Activated CD4-positive, alpha-beta T cell treated with anti-CD3 and anti-CD28 coated beads, Interleukin-2, amount 50 U/mL, for 4 hours (primary cell): ENCODE data around the gene PLA2G4C.
"Not testable (repeated sequence)": the region's sequence is repeated elsewhere in the genome, so short reads cannot be mapped to it uniquely, and the experiment has no call there.

ENCODE experiments used
- DNase-seq, 2 experiments: peaks; one replicate each; pipeline ENCODE4 v3.0.0-alpha.2; 2020

PLA2G4C gene

DNA sequence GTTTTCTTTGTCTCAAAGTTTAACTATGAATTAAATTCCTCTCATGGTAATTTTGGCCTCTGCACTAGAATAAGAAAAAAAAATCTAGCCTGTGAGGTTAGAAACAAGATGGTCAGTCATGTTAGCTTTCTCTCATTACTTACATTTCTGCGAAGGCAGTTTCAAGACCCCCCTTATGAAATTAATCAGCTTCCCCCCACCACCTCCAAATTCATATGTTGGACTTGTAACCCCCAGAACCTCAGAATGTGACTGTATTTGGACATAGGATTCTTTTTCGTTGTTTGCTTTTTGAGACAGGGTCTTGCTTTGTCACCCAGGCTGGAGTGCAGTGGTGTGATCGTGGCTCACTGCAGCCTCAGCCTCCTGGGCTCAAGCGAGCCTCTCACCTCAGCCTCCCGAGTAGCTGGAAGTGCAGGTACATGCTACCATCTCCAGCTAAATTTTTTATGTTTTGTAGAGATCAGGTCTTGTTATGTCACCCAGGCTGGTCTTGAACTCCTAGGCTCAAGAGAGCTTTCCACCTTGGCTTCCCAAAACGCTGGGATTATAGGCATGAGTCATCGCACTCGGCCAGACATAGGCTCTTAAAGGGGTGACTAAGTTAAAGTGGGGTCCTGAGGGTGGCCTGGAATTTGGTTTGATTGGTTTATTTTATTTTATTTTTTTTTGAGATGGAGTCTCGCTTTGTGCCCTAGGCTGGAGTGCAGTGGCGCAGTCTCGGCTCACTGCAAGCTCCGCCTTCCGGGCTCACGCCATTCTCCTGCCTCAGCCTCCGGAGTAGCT, 1.4 kb downstream of the PLA2G4C start:
- DNase-seq: no peak

DNA sequence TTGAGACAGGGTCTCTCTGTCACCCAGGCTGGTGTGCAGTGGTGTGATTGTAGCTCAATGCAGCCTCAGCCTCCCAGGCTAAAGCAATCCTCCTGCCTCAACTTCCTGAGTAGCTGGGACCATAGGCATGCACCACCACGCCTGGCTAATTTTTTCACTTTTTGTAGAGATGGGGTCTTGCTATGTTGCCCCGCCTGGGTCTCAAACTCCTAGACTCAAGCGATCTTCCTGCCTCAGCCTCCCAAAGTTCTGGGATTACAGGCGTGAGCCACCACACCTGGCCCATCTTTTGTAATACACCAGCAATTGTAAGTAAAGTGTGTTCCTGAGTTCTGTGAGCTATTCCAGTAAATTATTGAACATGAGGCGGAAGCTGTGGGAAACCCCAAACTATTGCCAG, 6.7 kb downstream of the PLA2G4C start:
- no peak for DNase-seq

- DNase-seq: no peak
Observed at GRCh38 chr19:48102870-48103751, 7.5 kb downstream of the PLA2G4C start.

- no peak for DNase-seq
Observed at GRCh38 chr19:48095612-48096175, 14.9 kb downstream of the PLA2G4C start.

- no peak for DNase-seq
Observed at GRCh38 chr19:48094855-48095203, 15.8 kb downstream of the PLA2G4C start.

DNA sequence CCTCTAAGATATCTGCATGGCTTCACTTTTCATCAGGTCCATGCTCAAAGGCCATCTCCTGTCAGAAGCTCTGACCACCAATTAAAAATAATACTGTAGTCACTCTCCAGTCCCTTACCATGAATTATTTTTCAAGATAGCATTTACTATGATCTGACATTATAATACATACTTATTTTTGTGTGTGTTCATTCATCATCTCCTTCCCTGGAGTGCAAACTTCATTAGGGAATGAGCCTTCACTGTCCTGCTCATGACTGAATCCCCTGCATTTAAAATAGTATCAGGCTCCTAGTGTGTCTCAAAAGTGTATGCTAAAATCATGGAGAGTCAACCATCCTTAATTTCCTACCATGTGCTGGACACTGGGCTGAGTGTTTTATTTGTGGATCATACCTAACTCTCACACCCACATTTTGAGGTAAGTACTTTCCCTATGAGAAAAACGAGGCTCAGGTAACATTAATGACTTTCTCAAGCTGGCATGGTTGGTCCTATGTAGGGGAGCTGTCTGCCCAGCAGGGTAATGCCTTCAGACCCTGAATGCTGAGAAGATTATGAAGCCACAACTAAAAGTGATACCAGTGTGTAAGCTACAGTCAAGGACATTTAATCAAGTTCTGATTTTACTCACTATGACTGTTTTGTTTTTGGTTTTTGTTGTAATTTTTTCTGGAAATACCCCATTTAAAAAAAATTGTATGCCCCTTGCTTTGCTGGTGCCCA, 16.3 kb downstream of the PLA2G4C start:
- DNase-seq: no peak

DNA sequence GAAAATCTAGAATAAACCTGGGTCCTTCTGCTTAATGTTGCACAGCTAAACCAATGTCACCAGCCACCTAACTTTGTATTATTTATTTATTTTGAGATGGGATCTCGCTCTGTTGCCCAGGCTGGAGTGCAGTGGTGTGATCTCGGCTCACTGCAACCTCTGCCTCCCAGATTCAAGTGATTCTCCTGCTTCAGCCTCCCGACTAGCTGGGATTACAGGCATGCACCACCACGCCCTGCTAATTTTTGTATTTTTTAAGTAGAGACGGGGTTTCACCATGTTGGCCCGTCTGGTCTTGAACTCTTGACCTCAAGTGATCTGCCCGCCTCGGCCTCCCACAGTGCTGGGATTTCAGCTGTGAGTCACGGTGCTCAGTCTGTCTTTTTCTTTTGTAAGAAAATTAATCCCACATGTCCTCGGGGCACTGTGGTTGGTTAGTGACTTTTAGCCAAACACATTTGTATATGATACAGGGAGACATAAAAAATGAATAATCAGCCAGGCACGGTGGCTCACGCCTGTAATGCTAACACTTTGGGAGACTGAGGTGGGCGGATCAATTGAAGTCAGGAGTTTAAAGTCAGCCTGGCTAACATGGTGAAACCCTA, 19.4 kb downstream of the PLA2G4C start:
- not testable (repeated sequence) for DNase-seq

GRCh38 chr19:48090281-48090802, 20.3 kb downstream of the PLA2G4C start:
- no peak for DNase-seq

DNA sequence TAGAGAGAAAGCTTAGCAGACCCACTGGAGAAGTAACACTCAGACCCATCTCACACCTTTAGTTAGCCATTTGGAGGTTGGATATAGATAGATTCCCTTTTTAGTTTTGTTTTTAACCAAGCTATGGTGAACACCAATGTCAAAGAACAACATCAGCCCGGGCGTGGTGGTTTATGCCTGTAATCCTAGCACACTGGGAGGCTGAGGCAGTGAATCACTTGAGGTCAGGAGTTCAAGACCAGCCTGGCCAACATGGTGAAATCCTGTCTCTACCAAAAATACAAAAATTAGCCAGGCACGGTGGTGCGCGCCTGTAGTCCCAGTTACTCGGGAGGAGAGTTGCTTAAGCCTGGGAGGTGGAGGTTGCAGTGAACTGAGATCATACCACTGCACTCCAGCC, 21.6 kb downstream of the PLA2G4C start:
- not testable (repeated sequence) for DNase-seq

DNA sequence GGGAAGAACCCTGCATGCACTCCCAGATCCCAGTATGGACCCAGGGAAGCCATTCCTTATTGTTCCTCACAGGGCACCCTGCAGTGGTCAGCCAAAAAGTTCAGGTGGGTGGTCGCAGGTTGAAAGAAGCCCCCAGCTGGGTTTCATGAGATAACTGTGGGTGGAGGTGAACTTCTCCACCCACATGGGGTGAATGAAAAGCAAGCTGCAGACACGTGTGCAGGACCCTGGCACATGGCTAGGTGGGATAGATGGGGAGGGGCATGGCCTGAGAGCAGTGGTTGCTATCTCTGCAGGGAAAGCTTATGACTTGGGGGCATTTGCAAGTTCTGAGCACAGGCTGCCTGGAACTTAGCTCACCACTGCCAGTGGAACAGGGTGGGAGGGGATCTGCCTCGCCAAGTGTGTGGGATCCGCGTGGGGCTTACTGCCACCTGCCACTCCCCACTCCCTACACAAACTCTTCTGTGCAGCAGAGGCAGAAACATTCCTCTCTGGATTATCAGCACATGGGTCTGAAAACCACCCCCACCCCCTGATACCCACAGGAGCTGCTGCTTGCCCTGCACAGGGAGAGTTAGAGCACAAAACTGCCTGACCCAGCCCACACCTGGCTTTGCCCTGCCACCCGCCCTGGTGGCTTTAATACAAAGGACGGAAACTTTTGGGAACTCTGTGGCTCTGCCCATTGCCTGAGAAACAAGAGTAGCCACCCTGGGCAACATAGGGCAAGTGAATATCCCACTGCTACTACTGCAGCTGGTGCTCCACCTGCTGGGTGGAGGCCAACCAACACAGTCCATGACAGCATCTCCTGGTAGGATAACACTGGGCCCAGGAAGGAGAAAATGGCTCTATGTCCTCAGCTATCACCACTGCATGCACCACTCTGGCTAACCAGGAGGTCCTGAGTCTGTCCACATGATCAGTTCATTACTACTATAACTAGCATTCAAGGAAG, 24.4 kb downstream of the PLA2G4C start:
- no peak for DNase-seq

GRCh38 chr19:48085076-48085475, 25.5 kb downstream of the PLA2G4C start:
- DNase-seq: no peak

DNA sequence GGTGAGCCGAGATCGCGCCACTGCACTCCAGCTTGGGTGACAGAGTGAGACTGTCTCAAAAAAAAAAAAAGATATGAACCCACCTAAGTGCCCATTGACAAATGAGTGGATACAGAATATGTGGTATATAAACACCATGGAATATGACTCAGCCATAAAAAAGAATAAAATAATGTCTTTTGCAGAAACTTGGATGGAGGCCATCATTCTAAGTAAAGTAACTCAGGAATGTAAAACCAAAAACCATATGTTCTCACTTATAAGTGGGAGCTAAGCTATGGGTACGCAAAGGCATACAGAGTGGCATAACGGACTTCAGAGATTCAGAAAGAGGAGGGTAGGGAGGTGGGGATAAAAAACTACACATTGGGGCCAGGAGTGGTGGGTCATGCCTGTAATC, 29.5 kb downstream of the PLA2G4C start:
- DNase-seq: no peak

- DNase-seq: not testable (repeated sequence)
Observed at GRCh38 chr19:48070177-48070769, 40.3 kb downstream of the PLA2G4C start.

- DNase-seq: no peak
Observed at GRCh38 chr19:48069435-48069834, 41.2 kb downstream of the PLA2G4C start.

DNA sequence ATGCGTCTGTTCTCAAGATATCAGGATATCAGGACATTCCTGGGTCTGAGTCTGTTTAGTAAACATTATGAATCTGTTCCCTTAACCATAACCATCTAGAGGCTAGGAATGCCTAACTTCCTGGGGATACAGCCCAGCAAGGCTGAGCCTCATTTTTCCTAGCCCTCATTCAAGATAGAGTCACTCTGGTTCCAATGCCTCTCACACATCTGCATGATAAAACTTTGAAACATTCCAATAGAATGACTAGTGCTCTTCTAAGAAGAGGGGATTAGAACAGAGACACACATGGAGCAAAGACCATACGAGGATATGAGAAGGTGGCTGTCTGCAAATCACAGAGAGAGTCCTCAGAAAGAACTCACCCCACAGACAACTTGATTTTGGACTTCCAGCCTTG, 46.1 kb downstream of the PLA2G4C start:
- DNase-seq: no peak

DNA sequence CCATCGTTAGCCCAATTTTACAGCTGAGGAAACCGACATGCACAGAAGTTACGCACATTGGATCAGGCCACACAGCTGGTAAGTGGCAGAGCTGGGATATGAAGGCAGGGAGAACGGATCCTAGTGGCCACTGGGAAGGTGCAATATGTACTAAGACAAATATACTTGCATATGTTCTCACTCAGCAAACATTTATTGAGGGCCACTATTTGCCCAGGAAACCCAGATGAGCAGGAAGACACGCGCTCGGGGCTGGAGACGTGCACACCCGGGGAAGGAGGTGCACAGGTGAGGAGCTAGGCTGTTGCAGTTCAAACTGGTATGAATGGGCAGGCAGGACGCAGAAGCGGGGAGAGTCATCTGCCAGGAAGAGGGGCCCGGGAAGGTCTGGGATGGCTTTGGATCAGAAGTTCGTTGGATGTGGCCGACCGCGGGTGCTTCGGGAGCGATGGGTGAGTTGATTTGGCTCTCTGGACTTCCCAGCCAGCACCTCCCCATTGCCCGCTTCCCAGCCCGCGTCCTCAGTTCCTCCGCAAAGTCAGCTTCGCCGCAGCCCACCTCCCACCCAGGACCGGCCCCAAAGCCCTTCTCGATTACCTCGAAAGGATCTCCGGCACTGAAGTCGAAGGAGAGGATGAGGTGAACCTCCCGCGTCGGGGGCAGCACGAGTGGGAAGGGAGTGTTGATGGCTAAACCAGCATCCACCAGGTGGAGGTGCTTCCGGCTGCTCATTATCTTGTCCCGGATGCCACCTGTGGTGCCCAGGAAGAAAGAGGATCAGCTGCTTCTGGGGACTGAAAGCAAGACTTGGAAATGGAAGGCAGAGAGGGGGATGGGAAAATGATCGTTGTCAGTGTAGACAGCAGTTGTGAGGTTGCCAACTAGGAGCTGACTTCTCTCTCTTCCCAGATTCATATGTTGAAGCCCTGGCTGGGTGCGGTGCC, 48.9 kb downstream of the PLA2G4C start:
- DNase-seq: no peak

DNA sequence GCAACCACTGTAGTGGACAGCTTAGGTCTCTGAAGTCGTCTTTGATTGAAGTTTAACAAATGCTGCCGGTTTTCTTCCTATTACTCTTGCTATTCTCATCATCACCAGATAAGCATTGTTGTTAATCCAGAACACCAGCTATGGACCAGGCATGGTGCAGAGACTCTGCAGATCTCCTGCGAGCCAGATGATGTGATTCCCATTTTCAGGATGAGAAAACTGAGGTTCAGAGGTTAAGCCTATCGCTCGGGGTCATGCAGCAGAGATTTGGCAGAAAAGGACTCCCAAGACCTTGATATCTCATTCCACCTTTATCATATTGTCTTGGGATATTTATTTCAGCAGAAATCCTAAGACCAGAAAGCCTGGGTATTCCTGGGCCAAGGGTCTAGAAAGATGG, 50.2 kb downstream of the PLA2G4C start:
- no peak for DNase-seq

GRCh38 chr19:48059331-48059730, 51.3 kb downstream of the PLA2G4C start:
- no peak for DNase-seq

DNA sequence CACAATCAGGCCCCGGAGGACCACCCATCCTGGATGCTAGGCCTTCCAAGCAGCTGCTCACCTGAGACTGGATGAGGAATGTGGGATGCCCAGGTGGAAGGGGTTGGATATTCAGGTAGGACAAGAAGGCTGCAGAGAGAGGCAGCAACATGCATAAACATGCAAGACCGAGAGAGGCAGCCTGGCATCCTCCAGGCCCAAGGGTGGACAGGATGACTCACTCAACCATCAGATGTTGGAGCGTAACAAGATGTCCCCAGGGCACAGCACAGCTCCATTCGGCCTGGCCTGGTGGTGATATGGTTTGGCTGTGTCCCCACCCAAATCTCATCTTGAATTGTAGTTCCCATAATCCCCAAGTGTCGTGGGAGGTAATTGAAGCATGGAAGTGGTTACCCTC, 56.8 kb downstream of the PLA2G4C start:
- no peak for DNase-seq

DNA sequence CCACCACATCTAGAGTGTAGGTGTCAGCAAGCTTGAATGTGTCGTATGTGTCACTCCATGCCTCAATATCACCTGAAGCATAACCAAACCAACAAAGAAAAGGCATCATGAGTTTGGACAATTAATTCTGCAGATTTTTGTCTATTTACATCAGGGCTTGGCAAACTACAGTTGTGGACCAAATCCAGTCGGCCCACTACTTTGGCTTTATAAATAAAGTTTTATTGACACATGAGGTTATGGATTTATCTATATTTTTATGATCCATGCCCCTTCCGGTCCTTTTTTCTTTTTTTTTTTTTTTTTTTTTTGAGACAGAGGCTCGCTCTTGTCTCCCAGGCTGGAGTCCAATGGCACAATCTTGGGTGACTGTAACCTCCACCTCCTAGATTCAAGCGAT, 57.5 kb downstream of the PLA2G4C start:
- no peak for DNase-seq
